ENCODE data around the gene INPP1. TPM values are rescaled to one million over a fixed set of nuclear protein-coding genes. Genes with fewer than 3 reads are reported as not detected.
A peak's percentile ranks its signal among the peaks of the same experiment; 100 is the strongest.

INPP1 gene
- total RNA-seq, 1 experiment from 2014 or later = 4.5 TPM

DNA sequence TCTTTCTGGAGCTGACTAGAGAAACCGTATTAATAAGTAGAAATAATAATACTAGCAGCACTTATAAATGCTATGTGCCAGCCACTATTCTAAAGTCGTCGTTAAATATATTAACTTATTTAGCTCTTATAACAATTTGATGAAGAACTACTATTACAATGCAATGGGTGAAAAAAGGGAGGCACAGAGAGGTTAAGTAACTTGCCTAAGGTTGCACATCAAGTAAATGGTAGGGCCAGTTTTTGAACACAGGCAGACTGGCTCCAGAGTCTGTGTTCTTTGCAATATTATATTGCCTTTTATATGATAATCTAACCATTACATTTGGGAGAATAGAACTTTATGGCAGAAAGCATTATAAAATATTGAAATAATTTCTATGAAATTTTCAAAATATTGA is 17.6 kb downstream of the INPP1 start:
- no peak for DNase-seq (ENCODE audit: low read depth)

GRCh38 chr2:190361572-190361971 is 18.2 kb downstream of the INPP1 start:
- no peak for DNase-seq (ENCODE audit: low read depth)

DNA sequence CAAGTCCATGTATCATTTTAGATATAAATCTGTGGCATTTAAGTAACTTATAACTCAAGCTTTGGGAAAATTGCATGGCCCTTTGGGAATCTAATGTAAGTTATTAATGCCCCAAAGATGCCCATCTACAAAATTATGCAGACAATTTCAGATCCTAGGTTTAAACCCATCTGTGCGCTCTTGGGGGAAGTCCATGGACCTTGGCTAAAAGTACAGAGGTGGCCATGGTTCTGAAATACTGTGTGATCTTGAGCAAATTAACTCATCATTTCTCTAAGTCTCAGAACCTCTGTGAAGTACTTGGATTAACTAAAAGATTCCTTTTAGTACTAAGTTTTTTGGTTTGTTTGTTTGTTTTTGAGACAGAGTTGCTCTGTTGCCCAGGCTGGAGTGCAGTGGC is 19.5 kb downstream of the INPP1 start:
- DNase-seq (ENCODE audit: low read depth) = no peak

DNA sequence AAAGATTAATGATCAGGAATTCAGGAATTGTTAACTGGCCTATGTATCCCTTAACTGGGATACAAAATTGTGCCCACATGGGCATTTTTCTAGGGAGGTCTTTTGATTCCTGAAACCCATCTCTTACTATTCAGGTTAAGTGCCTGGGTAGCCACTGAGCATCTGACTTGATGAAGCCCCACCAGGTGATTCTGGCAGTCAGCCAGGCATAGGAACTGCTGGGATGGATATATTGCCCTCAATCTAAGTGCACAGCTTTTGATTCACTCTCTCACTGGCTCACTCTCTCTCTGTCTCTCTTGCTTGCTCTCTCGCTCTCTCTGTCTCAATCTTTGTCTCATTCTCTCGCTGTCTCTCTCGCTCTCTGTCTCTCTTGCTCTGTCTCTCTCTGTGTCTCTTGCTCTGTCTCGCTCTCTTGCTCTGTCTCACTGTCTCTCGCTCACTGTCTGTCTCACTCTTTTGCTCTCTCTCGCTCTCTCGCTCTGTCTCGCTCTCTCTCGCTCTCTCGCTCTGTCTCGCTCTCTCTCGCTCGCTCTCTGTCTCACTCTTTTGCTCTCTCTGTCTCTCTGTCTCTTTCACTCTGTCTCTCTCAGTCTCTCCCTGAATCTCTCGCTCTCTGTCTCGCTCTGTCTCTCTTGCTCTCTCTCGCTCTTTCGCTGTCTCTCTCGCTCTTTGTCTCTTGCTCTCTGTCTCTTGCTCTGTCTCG is 22.3 kb downstream of the INPP1 start:
- DNase-seq (ENCODE audit: low read depth) = no peak

DNA sequence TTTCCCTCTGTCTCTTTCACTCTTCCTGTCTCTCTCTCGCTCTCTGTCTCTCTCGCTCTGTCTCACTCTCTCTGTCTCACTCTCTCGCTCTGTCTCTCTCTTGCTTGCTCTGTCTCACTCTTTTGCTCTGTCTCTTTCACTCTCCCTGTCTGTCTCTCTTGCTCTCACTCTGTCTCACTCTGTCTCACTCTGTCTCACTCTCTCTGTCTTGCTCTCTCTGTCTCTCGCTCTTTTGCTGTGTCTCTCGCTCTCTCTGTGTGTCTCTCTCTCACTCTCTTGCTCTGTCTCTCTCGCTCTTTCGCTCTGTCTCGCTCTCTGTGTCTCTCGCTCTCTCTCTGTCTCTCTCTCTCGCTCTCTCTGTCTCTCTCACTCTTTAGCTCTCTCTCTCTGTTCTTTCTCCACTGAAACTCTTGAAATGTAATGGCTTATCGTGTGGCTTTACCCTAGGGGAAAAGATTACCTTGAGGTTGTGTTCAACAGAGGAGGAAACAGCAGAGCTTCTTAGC is 22.9 kb downstream of the INPP1 start:
- DNase-seq (ENCODE audit: low read depth) = no peak

DNA sequence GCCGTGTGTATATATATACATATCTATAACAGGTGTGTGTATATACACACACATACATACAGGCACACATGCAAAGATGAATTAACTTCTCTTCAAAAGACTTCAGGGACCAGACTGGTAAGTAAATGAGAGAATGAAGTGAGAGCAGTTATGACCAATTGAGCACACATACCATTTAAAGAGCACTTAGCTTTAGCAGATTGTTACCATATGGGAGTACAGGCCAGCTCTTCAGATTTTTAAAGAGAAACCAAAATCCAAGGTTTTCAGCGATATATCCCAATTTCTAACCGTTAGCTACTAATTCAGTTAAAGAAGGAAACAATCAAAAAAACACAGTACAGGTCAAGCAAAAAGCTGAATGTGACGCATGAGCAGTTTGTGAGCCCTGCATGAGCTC is 23.7 kb downstream of the INPP1 start:
- no peak for DNase-seq (ENCODE audit: low read depth)

DNA sequence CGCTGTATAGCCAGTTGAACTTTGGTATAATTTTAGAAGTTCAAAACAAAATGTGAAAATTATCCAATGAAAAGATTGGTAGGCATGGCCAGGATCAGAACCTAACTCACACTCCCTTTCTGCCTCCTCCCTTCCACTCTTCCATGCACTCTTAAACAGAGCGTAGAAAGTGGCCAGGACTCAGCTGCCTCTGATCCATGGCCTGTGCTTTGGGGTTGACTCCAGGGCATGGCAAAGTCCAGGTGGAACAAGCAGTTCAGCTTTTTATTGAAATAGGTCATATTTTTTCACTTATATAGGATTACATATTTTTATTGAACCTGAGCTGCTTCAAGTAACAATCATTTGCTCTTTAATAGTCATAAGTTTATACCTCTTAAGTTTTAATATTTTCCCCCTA is 26.2 kb downstream of the INPP1 start:
- no peak for DNase-seq (ENCODE audit: low read depth)

DNA sequence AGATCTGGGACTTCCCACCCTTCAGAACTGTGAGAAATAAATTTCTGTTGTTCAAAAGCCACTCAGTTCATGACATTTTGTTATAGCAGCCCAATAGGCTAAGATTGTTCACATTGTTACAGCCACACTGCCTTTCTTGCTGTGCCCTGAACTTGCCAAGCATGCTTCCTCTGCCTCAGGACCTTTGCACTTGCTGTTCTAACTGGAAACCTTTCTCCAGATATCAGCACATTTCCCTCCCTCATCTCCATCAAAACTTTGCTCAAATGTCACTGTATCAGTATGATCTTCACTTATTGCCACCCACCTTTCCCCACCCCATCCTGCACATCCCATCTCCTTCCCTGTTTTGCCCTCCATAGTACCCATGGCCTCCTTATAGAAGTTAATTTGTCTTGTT is 32.7 kb downstream of the INPP1 start:
- no peak for DNase-seq (ENCODE audit: low read depth)

DNA sequence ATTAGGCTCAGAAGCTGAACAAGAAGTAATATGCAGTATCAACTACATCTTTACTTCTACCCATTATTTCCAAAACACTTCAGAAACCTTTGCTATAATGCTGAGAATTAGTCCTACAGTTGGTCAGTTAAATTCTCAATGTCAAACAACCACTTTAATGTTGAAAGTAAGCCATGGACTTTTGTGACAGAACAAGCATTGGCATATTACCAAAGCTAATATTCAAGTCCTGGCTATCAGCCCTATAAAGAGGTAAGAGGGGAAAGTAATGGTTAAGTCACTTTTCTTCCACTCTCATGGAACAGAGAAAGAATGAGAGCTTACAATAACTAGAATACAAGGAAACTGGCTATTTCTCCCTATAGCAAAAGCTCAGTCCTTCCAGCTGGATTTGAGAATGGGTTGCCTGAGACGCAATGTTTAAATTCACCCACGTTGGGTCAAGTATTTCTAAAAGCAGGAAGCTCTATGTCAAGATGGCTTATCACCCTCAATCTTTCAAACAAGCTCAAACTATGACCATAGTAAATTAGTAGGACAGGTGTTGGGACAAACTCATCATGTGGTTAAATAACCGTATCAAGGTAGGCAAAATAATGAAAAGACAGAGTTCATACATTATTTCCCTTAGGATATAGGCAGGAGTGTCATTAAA is 33.3 kb downstream of the INPP1 start:
- DNase-seq (ENCODE audit: low read depth) = no peak

DNA sequence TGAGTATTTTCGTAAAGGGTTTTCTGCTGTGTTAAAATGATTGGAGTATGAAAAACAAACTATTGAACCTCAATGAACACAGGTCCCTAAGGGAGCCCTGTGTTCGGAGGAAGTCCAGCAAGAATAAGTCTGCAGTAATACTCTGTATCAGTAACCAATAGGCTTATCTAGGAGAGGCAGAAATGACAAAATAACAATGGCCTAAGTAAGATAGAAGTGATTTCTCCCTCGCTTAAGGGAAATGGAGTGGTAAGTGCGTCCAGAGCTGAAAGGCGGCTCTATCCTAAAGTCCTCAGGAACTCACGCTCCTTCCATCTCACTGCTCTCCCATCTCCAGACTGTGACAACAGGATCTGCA is 35.5 kb downstream of the INPP1 start:
- DNase-seq (ENCODE audit: low read depth) = no peak

DNA sequence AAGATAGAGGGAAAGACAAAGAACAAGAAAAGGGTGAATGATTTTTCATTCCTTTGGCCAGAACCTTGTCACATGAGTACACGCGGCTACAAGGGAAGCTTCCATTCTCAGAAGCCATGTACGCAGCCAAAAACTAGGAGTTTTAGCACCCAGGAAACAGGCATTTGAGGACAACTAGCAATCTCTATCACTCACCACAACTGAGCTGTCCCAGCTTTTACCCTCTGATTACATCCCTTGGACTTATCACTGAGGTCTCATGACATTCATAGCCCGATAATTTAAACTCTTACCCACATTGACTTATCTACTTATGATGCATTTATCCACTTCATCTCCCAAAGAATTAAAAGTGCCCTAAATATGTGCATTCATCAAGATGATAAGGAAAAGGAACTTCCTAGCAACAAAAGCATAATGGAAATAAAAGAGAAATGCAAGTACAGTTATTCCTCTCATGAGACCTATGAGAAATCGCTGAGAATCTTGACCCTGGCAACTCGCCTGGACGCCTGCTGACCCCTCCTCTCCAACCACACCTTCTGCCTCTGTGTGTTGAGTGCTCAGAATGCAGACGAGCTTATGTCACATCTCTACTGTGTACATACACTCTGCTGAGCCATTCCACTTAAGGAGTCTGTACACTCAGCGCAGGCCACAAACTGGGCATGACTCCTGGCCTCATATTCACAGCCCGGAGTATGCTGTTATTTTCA is 36.0 kb downstream of the INPP1 start:
- DNase-seq (ENCODE audit: low read depth) = peak; percentile 40

DNA sequence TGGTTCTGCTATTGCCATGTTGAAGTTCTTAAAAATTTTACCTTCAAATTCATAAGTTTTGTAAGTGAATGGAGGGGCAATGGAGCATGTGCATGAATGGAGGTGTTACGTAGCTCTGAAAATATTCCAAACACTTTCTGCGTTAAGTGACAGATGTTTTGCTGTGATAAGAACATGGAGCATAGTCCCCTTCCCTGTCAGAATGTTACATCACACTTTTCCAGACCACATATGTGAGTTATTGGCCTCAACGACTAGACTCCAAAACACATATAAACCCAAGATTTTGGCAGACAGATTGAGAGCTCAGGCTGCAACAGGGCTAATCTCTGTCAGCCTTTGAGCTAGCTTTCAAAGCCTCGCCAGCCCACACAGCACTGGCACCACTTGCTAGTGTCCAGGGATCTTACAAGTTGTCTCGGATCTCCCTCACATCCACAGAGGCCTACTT is 37.6 kb downstream of the INPP1 start:
- no peak for DNase-seq (ENCODE audit: low read depth)

DNA sequence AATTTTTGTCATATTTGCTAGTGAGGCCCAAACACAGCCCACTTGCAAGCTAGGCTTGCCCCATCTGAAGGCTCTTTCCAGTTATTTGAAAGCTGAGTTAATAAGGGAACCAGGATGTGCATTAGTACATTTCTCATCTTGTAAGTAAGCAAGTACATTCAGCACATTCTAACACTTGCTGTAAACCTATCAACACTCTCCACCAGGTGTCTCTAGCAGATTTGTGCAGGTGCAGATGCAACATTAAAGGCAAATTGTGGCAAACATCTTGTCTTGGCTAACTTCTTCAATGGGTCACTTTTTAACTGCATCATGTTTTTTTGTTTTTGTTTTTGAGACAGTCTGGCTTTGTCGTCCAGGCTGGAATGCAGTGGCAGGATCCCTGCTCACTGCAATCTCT is 39.5 kb downstream of the INPP1 start:
- peak; percentile 46 for DNase-seq (ENCODE audit: low read depth)

- DNase-seq (ENCODE audit: low read depth) = no peak
Observed at GRCh38 chr2:190387422-190387821, 44.0 kb downstream of the INPP1 start.

DNA sequence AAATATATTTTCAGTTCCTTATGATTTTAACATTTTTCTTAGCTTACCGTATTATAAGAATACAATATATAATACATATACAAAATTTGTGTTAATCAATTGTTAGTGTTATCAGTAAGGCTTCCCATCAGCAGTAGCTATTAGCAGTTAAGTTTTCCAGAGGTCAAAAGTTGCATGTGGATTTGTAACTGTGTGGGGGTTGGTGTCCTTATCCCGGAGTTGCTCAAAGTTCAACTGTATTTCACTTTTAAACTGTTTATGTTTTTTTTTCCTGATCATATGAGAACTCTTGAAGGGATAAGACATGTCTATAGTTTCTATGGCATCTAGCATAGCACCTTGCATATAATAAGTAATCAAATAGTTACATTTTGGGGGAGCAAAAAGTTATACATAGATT is 52.9 kb downstream of the INPP1 start:
- no peak for DNase-seq (ENCODE audit: low read depth)

DNA sequence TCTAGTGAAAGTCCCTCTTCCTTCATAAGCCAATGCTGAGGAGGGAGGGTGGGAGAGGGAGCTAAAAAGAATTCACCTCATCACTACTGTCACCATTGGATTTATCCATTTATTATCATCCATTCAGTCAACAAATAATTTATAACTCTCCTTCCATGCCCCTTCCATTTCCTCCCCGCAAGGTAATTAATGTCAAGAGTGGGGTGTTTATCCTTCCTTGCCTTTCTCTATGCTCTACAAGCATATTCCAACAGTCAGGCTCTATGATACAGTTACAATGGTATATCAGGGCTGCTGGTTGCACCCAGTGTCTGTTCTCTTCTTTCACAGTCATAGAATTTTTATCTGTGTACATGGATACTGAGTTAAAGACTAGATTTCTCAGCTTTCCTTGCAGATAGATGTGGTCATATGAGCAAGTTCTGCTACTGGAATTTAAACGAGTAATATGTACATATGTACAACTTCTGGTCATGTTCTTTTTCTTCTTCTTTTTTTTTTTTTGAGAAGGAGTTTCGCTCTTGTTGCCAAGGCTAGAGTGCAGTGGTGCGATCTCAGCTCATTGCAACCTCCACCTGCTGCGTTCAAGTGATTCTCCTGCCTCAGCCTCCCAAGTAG is 59.7 kb downstream of the INPP1 start:
- no peak for DNase-seq (ENCODE audit: low read depth)

DNA sequence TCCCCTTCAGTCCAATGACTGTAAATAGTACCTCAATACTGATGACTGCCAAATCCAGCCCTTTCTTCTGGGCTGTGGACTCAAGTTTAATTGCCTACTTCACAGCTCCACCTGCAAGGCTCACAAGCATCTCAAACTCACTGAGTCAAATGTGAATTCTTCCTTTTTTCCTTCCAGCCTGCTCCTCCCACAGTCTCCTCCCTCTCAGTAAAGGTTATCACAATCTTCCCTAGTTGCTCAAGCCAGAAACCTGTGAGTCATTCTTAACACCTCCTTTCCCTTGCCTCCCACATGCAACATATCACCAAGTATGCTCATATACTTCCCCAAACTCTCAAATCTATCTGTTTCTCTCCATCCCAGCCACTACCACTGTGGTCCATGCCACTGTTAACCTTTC is 61.1 kb downstream of the INPP1 start:
- peak; percentile 49 for DNase-seq (ENCODE audit: low read depth)

DNA sequence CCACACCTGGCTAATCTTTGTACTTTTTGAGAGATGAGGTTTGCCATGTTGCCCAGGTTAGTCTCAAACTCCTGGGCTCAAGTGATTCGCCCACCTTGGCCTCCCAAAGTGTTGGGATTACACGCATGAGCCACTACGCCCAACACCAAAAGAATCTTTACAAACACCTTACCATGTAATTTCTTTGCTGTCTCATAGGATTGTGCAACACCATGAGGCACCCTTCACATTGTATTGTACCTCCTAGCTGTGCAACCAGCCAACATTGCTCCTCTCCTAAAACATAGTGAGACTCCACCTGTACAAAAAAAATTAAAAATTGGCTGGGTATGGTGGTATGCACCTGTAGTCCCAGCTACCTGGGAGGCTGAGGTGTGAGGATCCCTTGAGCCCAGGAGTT is 61.7 kb downstream of the INPP1 start:
- DNase-seq (ENCODE audit: low read depth) = no peak

GRCh38 chr2:190405995-190406394 is 62.6 kb downstream of the INPP1 start:
- DNase-seq (ENCODE audit: low read depth) = no peak

DNA sequence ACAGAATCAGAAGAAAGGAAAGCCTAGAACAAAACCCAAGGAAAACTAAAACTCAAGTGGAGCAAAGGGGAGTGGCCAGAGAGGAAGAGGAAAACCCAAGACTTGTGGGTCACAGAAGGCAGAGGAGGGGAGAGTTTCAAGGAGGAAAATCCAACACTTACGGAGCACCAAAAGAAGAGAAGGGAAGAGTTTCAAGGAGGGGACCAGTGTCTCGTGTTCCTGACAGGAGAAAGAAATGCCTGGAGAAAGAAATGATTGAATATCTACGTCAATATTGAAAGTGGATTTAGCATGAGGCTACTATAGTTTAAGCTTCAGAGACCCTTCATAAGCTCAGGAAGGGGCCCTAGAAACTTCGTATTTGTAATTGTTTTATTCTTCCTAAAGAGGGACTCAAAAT is 63.4 kb downstream of the INPP1 start:
- no peak for DNase-seq (ENCODE audit: low read depth)

- DNase-seq (ENCODE audit: low read depth) = no peak
Observed at GRCh38 chr2:190407246-190407661, 63.9 kb downstream of the INPP1 start.

Data from HT1080 (cell line).